Measurements from ENCODE around the gene DLGAP4.

DNA sequence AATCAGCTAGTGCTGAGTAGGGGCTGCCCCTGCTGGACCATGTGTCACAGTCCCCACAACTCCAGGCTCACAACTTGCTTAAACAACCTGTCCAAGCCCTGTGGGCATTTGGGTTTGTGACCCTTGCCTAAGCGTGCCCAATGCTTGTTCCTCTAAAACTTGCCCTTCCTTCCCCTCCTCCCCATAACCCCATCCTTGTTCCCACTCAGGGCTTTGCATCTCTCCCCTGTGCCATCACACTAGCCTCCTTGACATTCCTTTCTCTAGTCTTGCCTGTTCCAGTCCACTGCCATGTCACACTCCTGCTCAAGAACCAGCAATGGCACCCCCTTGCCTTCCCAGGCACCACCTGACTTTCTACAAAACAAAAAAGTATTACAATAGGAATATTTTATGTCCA, 2.3 kb upstream of the DLGAP4 start:
- TF ChIP-seq, protein P1, sequence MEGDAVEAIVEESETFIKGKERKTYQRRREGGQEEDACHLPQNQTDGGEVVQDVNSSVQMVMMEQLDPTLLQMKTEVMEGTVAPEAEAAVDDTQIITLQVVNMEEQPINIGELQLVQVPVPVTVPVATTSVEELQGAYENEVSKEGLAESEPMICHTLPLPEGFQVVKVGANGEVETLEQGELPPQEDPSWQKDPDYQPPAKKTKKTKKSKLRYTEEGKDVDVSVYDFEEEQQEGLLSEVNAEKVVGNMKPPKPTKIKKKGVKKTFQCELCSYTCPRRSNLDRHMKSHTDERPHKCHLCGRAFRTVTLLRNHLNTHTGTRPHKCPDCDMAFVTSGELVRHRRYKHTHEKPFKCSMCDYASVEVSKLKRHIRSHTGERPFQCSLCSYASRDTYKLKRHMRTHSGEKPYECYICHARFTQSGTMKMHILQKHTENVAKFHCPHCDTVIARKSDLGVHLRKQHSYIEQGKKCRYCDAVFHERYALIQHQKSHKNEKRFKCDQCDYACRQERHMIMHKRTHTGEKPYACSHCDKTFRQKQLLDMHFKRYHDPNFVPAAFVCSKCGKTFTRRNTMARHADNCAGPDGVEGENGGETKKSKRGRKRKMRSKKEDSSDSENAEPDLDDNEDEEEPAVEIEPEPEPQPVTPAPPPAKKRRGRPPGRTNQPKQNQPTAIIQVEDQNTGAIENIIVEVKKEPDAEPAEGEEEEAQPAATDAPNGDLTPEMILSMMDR (IDR thresholded peaks at IDR 0.05), result no peak
- TF ChIP-seq POLR2AphosphoS5 (IDR thresholded peaks at IDR 0.05), result no peak

All from stomach (tissue), 4 donors.